NCI-H748 treated with DMSO at 0.1 percent for 48 hours (cell line): ENCODE data around the gene CD47.

Experiments
- DNase-seq: peaks from one replicate; lab custom pipeline; 2025; lab: John Stamatoyannopoulos, UW

The CD47 gene

GRCh38 chr3:108117241-108117775 is 26.5 kb upstream of the CD47 start:
- no peak for DNase-seq

- no peak for DNase-seq
Measured at GRCh38 chr3:108114423-108115065, 23.7 kb upstream of the CD47 start.

- no peak for DNase-seq
Measured at GRCh38 chr3:108113975-108114374, 23.1 kb upstream of the CD47 start.

GRCh38 chr3:108110934-108111333 is 20.1 kb upstream of the CD47 start:
- no peak for DNase-seq

- DNase-seq: no peak
Measured at GRCh38 chr3:108108416-108108815, 17.6 kb upstream of the CD47 start.

- no peak for DNase-seq
Measured at GRCh38 chr3:108106449-108106848, 15.6 kb upstream of the CD47 start.

- no peak for DNase-seq
Measured at GRCh38 chr3:108106031-108106430, 15.2 kb upstream of the CD47 start.

- no peak for DNase-seq
Measured at GRCh38 chr3:108103886-108104797, 13.3 kb upstream of the CD47 start.

- DNase-seq: no peak
Measured at GRCh38 chr3:108103040-108103751, 12.4 kb upstream of the CD47 start.

- no peak for DNase-seq
Measured at GRCh38 chr3:108102420-108103039, 11.7 kb upstream of the CD47 start.

- DNase-seq: no peak
Measured at GRCh38 chr3:108100906-108101660, 10.3 kb upstream of the CD47 start.

GRCh38 chr3:108099679-108100428 is 9.0 kb upstream of the CD47 start:
- DNase-seq: no peak

- DNase-seq: no peak
Measured at GRCh38 chr3:108099244-108099643, 8.4 kb upstream of the CD47 start.

GRCh38 chr3:108098003-108098370 is 7.2 kb upstream of the CD47 start:
- no peak for DNase-seq

- no peak for DNase-seq
Measured at GRCh38 chr3:108097322-108098002, 6.6 kb upstream of the CD47 start.

- DNase-seq: no peak
Measured at GRCh38 chr3:108096532-108097321, 5.9 kb upstream of the CD47 start.

GRCh38 chr3:108093616-108094015 is 2.8 kb upstream of the CD47 start:
- DNase-seq: no peak

GRCh38 chr3:108093021-108093420 is 2.2 kb upstream of the CD47 start:
- no peak for DNase-seq

GRCh38 chr3:108092501-108092900 is 1.7 kb upstream of the CD47 start:
- no peak for DNase-seq
